HG03159 (cell line): ENCODE measurements around the gene PGLYRP3.

Source experiments
- ATAC-seq: cut with Tn5 transposase; IDR thresholded peaks from one replicate; pipeline ENCODE4 v1.9.1; 2021; ENCODE audit warnings: mild to moderate bottlenecking, moderate library complexity; ENCODE audit not compliant: unreplicated experiment

PGLYRP3 gene

DNA sequence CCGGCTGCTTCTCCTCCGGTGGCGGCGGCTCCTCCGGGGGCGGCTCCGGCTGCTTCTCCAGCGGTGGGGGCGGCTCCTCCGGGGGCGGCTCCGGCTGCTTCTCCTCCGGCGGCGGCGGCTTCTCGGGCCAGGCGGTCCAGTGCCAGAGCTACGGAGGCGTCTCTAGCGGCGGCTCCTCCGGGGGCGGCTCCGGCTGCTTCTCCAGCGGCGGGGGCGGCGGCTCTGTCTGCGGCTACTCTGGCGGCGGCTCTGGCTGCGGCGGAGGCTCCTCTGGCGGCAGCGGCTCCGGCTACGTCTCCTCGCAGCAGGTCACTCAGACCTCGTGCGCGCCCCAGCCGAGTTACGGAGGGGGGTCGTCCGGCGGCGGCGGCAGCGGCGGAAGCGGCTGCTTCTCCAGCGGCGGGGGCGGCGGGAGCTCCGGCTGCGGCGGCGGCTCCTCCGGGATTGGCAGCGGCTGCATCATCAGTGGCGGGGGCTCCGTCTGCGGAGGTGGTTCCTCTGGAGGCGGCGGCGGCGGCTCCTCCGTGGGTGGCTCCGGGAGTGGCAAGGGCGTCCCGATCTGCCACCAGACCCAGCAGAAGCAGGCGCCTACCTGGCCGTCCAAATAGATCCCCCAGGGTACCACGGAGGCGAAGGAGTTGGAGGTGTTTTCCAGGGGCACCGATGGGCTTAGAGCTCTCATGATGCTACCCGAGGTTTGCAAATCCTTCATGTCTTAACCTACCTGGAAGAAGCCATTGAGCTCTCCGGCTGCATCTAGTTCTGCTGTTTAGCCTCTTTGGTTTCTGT lies 51.3 kb downstream of the PGLYRP3 start:
- ATAC-seq: no peak

DNA sequence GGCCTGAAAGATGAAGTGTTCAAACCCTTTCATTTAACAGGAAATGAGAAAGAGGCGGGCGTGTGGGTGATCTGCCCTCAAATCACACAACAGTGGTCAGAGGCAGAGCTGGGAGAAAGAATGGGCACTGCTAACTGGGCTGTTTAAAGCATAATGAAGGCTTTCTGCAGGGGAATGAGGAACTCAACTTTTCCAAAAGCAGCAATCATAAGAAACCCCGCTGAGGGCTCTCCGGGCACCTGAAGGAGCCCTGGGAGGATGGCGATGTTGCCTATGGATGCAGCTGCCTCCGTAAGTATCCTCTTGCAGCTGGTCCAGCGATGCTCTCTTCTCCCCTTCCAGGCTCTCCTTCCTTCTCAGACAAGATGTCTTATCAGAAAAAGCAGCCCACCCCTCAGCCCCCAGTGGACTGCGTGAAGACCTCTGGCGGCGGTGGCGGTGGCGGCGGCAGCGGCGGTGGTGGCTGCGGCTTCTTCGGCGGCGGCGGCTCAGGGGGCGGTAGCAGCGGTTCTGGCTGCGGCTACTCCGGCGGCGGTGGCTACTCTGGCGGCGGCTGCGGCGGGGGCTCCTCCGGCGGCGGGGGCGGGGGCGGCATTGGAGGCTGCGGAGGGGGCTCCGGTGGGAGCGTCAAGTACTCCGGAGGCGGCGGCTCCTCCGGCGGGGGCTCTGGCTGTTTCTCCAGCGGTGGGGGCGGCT lies 52.0 kb downstream of the PGLYRP3 start:
- no peak for ATAC-seq

DNA sequence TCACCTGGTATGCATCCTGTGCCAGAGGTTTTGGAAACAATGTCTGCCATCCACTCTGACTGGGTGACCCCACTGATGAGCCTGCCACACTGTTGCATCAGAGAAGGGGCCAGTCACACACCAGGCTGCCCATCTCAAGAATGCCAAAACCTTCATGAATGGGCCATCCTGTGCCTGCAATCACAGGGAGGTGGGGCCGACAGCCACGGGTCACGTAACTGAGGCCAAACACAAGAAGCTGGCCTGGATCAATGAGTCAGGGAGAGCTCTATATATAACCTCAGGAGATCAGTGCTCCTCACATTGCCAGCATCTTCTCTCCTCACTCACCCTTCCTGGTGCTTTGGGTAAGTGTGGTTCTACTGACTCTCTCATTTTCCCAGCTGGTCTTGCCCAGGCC lies 53.4 kb downstream of the PGLYRP3 start, which contains the start of gene LORICRIN:
Gene LORICRIN, plus strand, starts transcription at position 301 of the 400 bp plus-strand sequence. CDS start 1,263 bp downstream, outside the sequence.
- ATAC-seq: no peak

DNA sequence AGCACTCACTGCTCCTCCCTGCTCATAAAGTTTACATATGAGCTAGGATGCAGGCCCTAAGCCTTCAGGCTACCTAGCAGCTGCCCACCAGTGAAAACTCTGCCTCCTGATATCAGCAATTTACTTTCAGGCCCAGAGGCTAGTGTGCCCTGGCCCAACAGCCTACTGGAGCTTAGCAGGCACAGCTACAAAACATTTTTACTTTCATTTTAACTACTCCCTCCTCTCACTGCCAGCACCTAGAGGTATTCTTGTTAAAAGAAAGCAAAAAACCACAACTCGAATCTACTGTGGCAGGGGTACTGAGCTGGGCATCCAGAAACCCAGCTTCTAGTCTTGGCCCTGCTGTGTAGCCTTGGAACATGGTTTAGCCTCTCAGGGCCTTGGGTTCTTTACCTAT lies 59.1 kb downstream of the PGLYRP3 start:
- ATAC-seq: no peak

DNA sequence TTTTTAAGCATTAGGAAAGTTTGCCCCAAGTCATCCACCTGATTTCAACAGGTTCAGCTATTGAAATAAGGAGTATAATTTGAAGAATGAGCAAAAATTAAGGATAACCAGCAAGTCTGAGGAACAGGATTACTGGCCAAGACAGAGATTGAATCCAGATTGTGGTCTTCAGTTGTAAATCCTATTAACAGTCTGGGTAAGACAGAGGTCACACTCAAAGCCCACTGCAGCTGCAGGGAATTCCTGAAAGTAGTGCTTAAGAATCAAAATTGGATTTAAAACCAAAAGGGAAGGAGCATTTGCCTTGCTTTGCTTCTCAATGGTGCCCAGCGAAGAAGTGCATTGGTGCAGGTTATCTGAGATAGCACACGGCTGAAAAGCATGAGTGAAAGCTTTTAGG lies 59.7 kb downstream of the PGLYRP3 start:
- no peak for ATAC-seq

DNA sequence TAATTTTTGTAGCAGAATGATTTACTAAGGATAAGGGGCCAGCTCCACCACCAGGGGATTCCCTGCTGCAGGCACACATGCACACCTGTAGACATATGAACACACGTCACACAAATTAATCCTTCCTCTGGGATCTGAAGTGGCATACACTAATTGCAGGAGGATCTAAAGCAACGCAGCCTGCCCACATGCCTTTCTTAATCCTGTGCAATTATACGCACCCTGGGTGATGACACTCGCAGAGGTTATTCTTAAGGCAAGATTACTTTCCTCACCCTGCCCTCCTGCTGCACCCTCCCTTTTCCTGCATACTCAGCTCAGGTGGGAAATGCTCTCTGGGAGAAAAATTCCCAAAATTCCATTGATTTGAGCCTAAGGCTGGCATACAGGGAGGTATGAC lies 60.8 kb downstream of the PGLYRP3 start:
- no peak for ATAC-seq

DNA sequence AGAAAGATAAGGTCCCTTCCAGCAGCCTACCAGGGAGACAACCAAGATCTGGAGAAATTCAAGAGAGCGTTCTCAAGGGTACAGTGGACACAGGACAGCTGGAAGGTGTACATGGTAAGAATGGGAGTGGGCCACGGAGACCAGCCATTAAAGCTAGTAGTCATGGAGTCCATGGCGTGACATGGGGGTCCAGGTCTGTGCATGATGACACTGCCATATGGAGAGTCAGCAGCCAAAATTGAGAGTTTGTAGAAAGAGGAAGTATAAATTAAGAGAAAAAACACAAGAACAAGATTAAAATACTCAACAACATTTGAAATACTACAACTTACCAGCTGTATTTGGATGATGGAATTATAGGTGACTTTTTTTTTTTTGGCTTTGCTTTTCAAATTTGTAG lies 61.2 kb downstream of the PGLYRP3 start:
- ATAC-seq: no peak

DNA sequence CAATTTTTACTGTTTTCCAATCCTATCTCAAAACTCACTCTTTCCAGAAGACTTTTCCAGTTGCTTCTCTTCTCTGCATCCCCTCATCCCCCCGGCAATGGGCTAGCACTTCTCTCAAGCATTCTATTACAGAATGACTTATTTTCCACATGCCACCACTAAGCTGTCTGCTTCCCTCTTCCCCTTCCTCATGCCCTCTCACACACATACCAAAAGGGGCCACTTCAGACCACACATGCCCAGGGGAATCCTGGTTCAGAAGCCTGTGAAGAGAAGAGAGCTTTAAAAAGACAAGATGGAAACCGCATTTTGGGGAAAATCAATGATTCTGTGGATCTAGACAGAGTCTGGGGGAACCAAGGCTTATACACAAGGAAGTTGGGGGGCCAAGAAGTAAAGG lies 61.7 kb downstream of the PGLYRP3 start:
- no peak for ATAC-seq

DNA sequence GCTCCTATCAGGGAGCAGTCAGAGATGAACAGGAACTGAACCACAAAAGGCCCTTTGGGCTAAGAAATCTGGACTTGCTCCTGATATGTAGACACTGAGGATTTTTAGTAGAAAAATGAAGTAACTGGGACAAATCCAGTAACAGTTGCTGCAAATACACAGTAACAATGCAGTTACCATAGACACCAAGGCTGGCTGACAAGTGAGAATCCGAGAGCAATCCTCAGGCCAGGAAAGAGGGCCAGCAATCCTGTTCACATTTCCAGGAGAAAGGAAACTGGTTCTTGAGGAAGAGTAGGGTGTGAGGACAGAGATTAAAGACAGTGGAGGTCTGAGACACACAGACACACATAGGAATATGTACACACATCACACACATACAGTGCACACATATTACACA lies 62.6 kb downstream of the PGLYRP3 start:
- no peak for ATAC-seq

DNA sequence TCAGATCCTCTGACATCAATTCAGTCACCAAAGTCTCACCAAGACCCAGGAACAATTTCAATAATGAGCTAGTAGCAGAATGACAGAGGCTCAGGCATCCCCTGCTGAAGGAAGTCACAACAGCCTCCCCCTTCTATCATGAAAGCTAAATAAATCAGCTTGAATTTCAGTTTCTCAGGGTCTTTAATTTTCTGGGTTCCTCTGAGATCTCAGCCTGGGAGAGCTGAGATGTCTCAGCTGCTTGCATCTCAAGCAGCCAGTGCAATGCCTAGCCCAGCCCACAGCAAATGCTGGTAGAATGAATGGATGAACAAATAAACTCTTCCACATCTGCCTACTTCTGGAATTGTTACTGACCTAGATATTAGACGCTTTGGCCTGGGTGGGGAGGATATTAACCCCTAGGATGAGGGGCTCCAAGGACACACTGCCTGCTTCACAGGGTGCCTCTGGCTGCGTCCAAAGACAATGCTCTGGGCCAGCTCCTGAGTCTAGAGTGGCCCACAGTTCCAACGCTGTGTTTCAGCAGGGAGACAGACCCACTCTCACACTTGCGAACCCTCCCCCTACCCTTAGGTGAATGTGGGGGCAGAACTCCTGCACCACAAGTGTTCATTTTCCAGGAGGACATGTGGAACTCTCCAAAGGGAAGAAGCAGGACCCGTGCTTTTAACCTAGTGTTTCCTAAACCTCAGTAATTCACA lies 64.4 kb downstream of the PGLYRP3 start:
- no peak for ATAC-seq
